ENCODE results near the gene EPHA4.

- TF ChIP-seq CTCF (conservative IDR thresholded peaks at IDR 0.05 in 1 of 2, IDR thresholded peaks at IDR 0.05 in 1 of 2; ENCODE audit: low read depth in 1 of 2, low read length in 2 of 2) (no peak), EZH2 (IDR thresholded peaks at IDR 0.05; ENCODE audit: low read length, missing control alignments) (no peak)
Observed at GRCh38 chr2:221388891-221389290, 183.2 kb downstream of the EPHA4 start.

Measured in fibroblast of lung (primary cell).